Keratinocyte (primary cell): ENCODE data around the gene CTSA.

Experiments used
- EZH2 ChIP-seq: IDR thresholded peaks from one replicate; pipeline ENCODE4 v1.6.1; 2012; ENCODE audit warnings: inconsistent platforms, mild to moderate bottlenecking, low read length, moderate library complexity
- TF ChIP-seq, protein P1 (sequence below), 3 experiments: IDR thresholded peaks in 1 of 3; conservative IDR thresholded peaks in 1 of 3; optimal IDR thresholded peaks in 1 of 3; 2 replicates in 2 of 3; 3 replicates in 1 of 3; pipeline versions ENCODE3 to v1.5.1; 2011; ENCODE audit warnings: low read length in 3 of 3, mild to moderate bottlenecking in 3 of 3, moderate library complexity in 2 of 3, control low read depth in 1 of 3, inconsistent platforms in 1 of 3; ENCODE audit not compliant: insufficient read depth in 2 of 3; ENCODE audit errors: extremely low read depth in 1 of 3

DNA sequence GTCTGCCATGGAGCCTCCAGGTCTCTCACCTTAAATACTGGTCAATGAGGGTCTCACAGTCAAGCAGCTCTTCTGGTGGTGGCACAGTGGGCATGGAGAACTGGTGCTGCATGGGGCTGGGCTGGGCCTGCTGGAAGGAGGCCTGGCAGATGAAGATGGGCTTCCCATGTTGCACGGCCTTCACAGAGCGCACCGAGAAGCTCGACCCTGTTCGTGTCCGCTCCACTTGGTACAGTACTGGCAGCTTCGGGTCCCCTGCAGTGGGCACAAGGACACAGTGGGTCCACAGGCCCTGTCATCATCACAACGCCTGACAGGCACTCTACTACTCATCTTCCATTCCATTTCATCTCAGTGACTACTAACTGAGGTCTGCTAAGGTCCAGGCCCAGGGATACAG, 42.7 kb upstream of the CTSA start:
- TF ChIP-seq, protein P1, sequence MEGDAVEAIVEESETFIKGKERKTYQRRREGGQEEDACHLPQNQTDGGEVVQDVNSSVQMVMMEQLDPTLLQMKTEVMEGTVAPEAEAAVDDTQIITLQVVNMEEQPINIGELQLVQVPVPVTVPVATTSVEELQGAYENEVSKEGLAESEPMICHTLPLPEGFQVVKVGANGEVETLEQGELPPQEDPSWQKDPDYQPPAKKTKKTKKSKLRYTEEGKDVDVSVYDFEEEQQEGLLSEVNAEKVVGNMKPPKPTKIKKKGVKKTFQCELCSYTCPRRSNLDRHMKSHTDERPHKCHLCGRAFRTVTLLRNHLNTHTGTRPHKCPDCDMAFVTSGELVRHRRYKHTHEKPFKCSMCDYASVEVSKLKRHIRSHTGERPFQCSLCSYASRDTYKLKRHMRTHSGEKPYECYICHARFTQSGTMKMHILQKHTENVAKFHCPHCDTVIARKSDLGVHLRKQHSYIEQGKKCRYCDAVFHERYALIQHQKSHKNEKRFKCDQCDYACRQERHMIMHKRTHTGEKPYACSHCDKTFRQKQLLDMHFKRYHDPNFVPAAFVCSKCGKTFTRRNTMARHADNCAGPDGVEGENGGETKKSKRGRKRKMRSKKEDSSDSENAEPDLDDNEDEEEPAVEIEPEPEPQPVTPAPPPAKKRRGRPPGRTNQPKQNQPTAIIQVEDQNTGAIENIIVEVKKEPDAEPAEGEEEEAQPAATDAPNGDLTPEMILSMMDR (optimal IDR thresholded peaks at IDR 0.05 in 1 of 3, IDR thresholded peaks at IDR 0.05 in 1 of 3, conservative IDR thresholded peaks at IDR 0.05 in 1 of 3; ENCODE audit: extremely low read depth in 1 of 3, insufficient read depth in 2 of 3, low read length in 3 of 3) = no peak
- TF ChIP-seq EZH2 = no peak
